Epithelial cell of proximal tubule (primary cell): ENCODE data around the gene FCN1. TPM values are rescaled to one million over a fixed set of nuclear protein-coding genes. Genes with fewer than 3 reads are reported as not detected.

Experiments
- DNase-seq: peaks from one replicate; pipeline ENCODE4 v3.0.0-alpha.2; 2011; ENCODE audit warnings: low read depth
- H3K4me3 ChIP-seq: 2 replicates; pipeline ENCODE4 v1.5.1; 2011; ENCODE audit warnings: low read depth, mild to moderate bottlenecking, low read length
- total RNA-seq: library from RNA; depleted of rRNA; stranded (reverse); fragments of >200 nt; gene quantifications from 2 replicates; pipeline ENCODE4 v1.2.3, GENCODE V29; 2015
- TF ChIP-seq, protein P1 (sequence below): conservative IDR thresholded peaks from 2 replicates; pipeline ENCODE4 v1.5.1; 2012; ENCODE audit warnings: low read depth, mild to moderate bottlenecking, low read length

Gene FCN1
- total RNA-seq, 1 donor from 2014 or later, result not detected

DNA sequence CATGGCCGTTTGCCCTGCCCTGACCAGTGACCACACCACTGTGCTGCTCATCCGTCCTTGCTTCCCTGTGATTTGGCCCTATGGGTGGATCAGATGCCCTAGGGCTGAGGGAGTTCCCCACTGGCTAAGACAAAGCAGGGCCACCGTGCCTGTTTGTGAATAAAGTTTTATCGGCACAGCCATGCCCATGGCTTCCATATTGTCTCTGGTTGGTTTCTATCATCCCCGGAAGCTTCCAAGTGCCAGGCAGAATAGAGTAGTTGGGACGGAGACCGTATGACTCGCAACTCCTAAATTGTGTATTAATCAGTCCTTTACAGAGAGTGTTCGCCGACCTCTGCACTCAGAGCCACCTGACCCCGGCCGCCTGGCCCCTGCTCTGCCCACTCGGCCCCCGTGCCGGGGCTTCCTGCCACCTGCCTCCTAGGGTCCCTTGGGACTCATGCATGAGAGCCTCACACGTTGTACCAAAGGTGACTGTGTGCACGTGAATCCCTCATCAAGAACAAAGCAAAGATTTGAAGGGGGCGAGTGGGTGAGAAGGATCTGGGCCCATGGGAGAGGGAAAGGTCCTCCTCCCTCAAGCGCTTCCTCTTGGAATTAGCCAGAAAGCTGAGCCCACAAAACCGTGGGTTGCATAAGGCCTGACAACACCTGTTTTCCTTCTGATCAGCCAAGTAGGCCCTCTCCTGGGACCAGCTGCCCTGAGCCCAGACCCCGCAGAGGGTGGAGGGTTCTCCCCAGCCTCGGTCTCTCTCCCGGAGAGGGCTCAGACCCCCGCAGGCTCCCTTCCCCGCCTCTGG lies 48.8 kb downstream of the FCN1 start:
- TF ChIP-seq, protein P1, sequence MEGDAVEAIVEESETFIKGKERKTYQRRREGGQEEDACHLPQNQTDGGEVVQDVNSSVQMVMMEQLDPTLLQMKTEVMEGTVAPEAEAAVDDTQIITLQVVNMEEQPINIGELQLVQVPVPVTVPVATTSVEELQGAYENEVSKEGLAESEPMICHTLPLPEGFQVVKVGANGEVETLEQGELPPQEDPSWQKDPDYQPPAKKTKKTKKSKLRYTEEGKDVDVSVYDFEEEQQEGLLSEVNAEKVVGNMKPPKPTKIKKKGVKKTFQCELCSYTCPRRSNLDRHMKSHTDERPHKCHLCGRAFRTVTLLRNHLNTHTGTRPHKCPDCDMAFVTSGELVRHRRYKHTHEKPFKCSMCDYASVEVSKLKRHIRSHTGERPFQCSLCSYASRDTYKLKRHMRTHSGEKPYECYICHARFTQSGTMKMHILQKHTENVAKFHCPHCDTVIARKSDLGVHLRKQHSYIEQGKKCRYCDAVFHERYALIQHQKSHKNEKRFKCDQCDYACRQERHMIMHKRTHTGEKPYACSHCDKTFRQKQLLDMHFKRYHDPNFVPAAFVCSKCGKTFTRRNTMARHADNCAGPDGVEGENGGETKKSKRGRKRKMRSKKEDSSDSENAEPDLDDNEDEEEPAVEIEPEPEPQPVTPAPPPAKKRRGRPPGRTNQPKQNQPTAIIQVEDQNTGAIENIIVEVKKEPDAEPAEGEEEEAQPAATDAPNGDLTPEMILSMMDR, result no peak

DNA sequence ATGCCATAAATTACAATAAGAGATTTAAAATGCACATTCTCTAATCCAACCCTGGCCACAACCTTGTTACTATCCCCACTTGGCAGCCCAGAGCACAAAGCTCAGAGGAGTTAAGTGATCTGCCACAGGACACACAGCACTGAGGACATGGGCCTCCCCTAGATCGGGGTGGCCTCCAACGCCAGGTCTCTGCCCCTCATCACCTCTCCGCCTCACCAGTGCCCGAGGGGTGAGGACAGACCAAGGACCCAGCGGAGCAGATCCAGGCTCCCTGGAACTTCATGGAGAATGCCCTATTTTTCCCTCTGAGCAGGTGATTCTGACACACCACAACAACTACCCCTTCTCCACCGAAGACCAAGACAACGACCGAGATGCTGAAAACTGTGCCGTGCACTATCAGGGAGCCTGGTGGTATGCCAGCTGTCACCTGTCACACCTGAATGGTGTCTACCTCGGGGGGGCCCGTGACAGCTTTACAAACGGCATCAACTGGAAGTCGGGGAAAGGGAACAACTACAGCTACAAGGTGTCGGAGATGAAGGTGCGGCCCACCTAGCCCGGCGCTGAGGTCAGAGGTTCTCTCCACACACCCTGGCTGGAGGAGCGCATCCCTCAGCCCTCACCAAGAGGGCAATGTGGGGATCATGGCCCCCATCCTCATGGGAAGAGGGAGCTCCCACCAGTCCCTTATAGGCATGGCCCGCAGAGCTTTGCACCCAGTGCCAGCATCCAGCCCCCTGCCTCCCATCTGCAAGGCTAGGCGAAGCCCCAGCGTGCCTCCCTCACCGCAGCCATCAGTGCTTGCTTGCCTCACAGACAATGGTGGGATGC lies 49.6 kb downstream of the FCN1 start:
- TF ChIP-seq, protein P1, result no peak
- H3K4me3 ChIP-seq, result no peak overlapping the region
- no peak for DNase-seq

More for the DNA sequence above, 48.8 kb downstream of the FCN1 start:
- no peak for DNase-seq
- no peak overlapping the region for H3K4me3 ChIP-seq

- TF ChIP-seq, protein P1, result no peak
- no peak overlapping the region for H3K4me3 ChIP-seq
- DNase-seq, result no peak
Measured at GRCh38 chr9:134864821-134865190, 52.9 kb downstream of the FCN1 start.

DNA sequence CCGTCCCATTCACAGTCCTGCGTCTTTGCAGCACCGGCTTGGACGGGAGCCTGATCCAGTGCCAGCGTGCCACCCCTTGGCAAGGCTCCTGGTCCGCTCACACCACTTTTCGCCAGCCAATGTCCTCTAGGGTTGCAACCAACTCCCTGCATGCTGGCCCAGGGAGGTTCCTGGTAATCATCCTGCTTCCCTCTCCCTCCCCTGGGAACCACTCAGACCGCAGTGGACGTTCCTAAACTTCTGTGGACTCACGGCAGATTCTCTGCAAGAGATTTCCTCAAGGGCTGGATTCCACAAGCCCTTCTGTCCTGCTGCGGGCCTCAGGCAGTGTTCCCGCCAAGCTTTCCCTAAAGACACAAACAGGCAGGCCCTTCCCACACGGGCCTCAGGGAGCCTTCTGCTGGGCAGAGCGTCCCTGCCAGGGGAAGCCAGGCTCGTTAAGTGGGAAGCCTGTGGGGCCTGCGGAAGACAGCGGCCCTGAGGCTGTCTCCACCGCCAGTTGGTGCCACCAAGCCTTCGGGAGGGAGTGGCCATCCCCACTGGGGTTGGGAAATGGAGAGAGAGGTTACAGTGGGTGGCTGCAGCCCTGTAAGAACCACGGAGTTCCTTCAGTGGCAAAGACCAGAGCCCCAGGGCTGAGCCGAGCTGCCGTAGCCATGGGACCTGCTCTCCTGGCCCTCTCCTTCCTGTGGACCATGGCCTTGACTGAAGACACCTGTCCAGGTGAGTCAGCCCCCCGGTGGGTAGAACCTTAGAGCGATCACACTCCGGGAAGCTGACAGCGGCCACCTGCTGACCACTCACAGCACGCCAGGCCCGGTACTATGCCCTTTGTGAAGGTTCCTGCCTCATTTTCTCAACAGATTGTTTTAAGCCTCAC lies 53.5 kb downstream of the FCN1 start:
- DNase-seq, result no peak
- no peak overlapping the region for H3K4me3 ChIP-seq
- TF ChIP-seq, protein P1, result no peak

- H3K4me3 ChIP-seq, result no peak overlapping the region
Measured at GRCh38 chr9:134863306-134863902, 54.3 kb downstream of the FCN1 start.

More at GRCh38 chr9:134863306-134863902, 54.3 kb downstream of the FCN1 start:
- DNase-seq, result no peak
- TF ChIP-seq, protein P1, result no peak
